CD4-positive, alpha-beta T cell treated with Interleukin-12 subunit alpha and Interleukin-12 subunit beta, for 1 hour (primary cell): ENCODE data around the gene COL18A1.

Experiments
- DNase-seq: peaks from one replicate; pipeline ENCODE4 v3.0.0-alpha.2; 2020

The COL18A1 gene

DNA sequence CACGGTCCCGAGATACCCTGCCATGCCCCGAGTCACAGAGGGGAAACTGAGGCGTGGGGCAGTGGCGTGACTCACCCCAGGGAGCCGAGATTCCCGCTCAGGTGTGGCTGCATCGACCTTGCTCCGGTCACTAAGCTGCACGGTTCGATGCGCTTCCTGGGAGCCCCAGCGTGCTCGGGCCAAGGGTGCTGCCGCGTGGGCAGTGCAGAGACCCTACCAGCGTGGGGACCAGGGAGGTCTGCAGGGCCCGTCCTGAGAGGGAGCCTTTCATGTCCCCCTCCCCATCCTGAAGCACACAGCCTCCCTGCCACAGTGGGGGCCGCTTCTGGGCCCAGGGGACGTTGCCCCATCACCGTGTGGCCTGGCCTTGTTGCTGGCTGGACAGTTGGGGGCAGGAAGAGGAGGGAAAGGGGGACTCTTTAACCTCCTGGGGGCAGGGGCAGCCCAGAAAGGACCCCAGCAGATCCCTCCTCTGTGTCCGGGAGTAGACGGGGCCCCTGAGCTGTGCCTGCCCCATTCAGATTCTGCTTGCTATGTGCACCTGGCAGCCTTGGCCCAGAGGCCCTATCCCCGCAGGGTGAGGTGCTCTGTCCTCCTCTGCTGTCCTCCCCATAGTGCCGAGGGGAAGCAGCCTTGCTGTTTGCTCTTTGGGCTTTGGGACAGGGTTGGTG lies 52.3 kb downstream of the COL18A1 start:
- no peak for DNase-seq

DNA sequence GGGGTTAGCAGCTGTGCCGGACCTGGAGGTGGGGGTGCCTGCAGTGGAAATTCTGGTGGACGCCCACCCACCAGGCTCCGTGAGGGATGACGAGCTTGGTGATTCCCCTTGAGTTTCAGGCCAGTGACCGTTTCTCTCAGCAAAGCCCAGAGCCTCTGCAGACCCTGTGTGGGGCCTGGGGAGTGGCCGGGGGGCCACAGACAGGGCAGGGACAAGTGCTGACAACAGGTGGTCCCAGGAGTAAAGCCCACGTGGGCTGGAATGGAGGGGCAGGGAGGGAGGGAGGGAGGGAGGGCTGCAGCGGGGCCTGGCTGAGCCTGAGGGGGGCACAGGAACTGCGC lies 52.8 kb downstream of the COL18A1 start:
- DNase-seq = no peak

DNA sequence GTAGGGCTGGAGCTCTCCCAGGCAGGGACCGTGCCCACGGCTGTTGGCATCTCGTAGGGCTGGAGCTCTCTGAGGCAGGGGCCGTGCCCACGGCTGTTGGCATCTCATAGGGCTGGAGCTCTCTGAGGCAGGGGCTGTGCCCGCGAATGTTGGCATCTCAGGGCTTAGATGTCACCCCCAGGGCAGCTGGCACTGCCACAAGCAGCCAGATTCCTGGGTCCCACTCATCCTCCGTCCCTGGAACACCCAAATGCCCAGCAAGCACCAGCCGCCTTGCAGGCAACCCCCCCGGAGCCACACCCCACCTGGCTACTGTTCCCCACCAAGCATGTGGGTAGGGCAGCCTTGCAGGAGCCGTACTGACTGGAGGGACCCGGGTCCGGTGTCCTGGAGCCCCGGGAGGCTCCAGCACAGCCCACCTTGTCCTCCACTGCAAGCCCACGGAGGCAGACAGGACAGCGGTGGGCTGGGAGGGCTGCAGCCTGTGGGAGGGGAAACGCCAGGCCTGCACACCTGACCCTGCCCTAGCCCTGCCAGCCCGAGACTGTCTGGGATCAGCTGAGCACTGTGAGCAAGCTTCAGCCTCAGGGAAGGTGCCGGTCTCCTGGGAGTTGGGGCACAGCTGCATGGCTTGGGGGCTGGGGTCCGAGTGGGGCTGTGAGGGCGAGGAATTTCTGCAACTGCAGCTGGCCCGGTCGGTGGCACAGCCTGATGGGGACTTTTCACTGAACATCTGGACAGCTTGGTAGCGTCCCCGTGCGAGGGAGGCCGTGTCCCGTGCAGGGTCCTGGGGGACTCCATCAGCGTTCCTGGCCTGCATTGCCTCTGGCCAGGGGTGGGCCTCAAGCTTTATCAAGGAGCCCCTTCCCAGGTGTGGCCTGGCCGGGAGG lies 53.6 kb downstream of the COL18A1 start:
- no peak for DNase-seq

DNA sequence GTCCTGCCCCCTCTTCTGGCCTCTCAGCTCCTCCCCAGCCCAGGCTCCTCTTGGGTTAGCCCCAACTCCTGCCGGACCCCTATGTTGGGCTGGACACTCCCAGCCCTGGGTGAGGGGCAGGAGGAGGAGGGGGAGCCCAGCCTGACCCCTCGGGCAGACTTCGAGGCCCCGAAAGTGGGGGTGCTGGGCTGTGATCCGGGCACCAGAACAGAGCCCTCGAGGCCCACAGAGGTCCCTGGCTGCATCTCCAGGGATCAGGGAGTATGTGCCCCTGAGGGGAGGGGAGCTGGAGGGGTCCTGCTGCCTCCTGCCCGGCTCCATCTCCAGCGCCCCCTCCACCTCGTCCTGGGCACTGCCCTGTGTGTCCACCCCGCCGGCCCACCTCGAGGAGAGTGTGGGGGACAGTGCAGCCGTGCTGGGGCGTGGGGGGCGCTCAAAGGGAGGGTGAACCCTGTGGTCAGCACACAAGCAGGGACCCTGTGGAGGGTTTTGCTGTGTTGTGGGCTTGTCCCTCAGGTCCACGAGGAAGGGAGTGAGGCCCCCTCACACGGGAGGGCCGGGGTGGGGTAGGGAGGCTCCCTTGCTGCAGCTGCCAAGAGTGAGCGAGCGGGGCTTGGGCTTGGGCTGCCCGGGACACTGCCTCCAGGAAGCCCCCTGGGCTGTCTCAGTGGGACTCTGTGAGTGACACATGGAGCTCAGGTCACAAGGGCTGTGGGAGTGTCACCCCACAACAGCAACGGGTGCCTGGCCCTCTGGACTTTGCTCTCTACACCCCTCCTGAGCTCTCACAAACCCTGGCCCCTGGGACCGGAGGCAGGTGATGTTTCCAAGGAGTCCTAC lies 54.4 kb downstream of the COL18A1 start:
- DNase-seq = no peak

DNA sequence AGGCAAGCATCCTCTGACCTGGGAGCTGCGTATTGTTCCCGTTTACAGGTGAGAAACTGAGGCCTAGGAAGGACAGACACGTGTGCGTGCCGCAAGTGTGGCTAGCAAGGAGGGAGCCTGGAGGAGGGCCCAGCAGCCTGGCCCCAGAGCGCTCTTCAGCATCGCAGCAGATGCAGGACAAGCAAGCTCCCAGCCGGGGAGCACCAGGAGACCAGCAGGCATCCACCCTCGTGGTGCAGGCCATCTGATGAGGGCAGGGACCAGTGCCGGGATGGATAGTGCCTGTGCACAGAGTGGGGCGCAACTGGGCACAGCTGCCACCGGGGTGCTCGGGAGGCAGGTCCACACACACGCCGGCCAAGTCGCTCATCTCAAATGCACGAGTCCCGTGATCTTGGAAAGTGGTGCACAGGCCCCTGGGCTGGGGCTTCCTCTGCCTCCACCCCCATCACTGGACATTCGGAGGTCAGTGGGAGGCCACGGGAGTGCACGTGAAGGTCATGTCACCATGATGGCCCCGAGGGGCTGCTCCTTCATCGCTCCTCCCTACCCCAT lies 55.1 kb downstream of the COL18A1 start:
- DNase-seq = no peak

DNA sequence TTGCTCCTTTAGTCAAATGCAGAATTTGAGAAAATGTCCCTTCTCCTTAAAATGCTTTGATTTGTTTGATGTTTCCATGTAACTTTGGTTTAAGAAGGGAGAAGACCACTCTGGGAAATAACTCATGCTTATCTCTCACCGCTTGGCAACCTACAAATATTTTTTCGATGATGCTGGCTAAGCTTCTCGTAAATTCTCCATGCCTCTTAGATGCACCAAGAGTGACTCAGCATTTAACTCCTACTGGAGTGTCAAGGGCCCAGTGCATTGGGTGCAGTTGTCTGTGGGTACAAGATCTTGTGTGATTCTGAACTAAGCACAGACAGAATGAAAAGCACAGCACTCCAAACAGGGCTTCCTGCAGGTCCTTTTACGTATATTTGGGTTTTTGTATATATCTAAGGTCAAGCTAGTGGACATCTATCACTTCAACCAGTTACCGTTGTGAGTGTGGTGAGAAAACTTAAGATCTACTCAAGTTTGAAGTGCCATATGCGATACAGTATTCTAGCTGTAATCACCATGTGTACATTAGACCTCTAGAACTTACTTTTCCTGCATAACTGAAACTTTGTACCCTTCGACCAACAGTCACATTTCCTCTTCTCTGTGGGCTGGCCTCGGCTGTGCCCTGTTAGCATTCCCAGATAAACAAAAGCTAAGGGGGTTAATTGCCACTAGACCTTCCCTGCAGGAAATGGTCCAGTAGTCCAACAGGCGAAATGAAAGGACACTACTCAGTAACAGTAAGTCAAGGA lies 55.8 kb downstream of the COL18A1 start:
- no peak for DNase-seq

DNA sequence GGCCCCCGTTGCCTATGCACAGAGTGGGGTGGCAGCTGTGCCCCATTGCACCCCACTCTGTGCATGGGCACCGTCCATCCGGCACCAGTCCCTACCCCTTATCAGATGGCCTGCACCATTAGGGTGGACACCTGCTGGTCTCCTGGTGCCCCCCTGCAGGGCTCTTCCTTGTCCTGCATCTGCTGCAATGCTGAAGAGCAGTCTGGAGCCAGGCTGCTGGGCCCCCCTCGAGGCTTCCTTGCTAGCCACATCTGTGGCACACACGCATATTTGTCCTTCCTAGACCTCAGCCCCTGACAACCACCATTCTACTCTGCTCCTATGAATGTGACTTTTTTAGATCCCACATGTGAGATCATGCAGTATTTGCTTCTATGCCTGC lies 56.4 kb downstream of the COL18A1 start:
- DNase-seq = no peak

DNA sequence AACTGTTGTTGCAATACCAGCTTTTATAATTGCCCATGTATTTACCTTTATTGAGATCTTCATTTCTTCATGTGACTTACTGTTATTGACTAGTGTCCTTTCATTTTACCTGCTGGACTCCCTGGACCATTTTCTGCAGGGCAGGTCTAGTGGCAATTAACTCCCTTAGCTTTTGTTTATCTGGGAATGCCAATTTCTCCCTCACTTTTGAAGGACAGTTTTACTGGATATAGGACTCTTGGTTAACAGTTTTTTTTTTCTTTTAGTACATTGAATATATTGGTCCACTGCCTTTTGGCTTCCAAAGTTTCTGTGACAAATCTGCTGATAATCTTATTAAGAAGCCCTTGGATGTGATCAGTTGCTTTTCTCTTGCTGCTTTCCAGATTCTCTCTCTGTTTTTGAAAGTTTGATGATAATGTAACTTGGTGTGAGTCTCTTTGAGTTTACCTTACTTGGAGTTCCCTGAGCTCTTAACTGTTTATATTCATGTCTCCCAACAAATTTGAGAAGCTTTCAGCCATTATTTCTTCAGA lies 56.9 kb downstream of the COL18A1 start:
- DNase-seq = no peak

DNA sequence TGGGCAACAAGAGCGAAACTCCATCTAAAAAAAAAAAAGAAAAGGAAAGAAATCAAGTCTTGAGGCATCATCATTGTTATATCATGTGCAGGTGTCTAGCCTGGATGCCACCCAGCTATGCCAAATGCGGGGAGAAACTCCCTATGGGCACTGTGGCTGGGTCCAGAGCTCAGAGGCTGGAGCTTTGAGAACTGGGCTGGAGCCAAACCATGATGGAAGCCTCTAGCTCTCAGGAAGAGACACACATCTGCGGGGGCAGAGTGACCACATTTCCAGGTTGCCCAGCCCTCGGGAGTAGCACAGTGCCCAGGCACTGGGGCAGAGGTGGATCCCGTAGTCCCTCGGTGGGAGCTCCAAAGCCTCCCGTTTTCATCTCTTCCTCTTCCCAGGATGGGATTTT lies 58.9 kb downstream of the COL18A1 start:
- DNase-seq = no peak

DNA sequence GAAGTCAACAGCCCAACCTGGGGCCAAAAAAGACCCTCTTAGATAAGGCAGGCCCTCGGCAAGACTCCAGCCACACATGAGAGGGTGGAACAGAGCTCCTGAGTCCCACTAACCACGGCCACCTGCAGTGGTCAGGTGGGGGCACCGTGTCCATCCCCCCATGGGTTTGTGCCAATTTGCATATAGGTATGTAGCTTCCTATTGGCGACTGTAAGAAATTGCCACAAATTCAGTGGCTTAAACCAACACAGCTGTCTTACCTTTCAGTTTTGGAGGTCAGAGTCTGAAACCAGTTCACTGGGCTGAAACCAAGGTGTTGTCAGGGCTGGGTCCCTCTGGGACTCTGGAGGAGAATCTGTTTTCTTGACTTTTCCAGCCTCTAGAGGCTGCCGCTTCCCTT lies 59.3 kb downstream of the COL18A1 start:
- DNase-seq = no peak

DNA sequence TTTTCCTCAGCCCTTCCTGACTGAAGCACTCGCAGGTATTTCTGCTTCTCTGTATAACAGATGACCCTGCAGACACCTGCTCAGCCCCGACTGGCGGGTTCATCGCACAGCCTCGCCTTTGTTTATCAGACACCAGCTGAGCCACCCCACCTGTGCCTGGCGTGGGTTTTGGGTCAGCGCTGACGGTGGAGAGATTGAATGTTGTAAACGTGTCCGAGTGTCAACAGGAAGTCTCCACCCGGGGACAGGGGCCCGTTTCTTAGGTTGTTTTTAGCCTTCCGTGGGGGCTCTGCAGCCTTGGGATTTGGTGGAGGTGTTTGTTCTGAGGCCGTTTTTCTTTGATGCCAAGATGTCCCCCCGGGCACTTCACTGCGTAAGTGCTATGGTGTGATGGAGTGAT lies 60.1 kb downstream of the COL18A1 start:
- DNase-seq = no peak

DNA sequence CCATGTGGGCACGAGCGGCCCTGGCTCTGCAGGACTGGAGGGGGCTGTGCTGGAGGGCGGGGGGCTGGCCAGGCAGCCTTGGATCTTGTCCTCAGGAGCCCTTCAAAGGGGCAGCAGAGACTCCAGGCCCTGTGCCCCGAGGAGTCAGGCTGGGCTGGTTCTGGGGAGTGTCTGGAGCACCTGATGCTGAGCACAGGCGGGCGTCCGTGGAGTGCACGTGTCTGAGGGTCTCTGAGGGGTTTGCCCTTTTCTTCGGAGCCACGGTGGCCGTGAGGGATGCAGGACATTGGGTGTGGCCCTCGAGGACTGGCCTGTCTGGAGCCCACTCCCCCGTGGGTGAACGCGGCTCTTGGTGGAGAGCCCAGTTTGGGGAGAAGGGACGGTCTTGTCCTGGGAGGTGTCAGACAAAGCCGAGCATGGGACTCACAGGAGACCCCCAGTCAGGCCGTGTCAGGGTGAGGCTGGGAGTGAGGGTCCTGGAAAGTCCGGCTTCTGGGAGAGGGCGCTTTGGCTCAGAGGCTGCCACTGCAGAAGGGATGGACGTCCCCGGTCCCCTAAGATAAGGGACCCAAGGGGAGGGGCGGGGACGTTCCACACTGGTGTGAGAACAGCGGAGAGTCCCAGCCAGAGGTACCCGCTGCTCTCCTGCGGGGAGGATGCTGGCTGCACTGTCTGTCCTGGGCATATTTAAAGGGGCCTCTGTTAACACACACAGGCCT lies 60.8 kb downstream of the COL18A1 start:
- DNase-seq = no peak

DNA sequence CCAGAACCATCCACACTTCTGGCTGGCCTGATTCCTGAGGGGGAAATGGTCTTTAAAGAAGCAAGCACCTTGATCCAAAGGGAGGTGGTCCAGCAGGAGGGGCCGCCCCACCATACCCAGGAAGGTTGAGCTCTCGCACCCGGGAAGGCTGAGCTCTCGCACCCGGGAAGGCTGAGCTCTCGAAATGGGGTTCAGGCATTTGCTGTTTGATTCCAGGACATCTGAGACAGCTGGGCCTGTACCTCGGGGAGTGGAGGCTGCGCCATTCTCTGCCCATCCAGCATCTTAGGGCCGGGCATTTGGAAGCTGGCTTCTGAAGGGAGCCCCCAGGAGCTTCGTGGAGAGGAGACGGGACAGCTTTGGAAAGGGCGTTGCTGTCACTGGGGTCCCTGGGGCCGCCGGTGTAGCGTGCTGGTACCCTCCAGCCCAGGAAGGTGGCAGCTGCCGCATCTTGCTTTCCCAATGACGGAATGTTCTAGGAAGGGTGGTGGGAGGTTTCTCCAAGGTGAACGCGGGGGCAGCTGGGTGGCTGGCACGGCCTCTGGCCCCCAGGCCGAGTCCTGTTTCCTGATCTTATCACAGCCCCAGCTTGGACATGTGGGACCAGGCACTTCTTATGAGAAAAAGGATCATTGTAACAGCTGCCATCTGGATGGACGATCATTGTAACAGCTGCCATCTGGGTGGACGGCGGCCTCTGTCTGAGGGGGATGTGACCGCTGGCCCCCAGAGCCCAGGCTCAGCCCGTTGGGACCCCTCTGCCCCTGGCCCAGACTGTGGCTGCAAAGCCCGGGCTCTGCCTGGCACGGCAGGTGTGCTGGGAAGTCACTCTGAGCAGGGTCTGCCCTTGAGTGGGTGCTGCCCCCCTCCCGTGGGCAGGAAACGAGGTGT lies 61.6 kb downstream of the COL18A1 start:
- no peak for DNase-seq

DNA sequence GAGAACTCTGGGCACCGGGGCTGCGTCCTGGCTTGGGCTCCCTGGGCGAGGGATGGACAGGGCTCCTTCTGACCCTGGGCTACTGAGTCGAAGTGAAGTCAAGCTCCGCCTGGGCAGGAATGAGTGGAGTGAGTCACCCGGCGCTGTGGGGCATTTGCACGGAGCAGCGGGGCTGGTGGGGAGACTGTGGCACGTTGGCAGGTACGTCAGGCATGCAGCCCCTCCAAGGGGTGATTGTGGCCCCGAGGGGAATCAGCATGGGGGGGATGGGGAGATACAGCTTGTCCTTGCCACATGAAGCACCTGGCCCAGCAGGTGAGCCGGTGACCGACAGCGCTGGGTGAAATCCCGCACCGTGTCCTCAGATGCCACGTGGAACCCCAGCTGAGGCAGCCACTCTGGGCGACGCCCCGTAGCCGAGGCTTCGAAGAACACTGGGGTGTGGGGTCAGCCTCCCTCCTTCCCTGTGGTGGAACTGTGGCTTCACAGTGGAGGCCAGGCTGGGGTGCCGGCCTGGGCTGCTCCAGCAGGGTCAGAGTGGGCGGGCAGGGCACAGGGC lies 62.3 kb downstream of the COL18A1 start:
- no peak for DNase-seq

DNA sequence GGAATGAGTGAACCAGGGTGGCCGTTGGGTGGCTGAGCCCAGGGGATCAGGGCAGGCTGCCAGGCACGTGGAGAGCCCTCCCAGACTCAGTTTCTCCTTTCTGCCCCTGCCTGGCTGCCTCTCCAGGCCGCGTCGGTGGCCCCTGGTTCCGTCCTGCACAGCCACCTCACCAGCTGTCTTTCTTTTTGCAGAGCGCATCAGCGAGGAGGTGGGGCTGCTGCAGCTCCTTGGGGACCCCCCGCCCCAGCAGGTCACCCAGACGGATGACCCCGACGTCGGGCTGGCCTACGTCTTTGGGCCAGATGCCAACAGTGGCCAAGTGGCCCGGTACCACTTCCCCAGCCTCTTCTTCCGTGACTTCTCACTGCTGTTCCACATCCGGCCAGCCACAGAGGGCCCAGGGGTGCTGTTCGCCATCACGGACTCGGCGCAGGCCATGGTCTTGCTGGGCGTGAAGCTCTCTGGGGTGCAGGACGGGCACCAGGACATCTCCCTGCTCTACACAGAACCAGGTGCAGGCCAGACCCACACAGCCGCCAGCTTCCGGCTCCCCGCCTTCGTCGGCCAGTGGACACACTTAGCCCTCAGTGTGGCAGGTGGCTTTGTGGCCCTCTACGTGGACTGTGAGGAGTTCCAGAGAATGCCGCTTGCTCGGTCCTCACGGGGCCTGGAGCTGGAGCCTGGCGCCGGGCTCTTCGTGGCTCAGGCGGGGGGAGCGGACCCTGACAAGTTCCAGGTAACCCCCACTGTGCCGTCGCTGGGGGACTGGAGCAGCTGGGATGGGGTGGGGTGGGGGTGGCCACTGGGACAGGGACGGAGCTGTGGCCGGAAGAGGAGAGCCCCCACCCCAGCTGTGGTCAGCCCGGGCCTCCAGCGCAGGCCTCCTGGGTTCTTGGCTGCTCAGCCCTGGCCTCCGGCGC lies 63.3 kb downstream of the COL18A1 start:
- DNase-seq = no peak

DNA sequence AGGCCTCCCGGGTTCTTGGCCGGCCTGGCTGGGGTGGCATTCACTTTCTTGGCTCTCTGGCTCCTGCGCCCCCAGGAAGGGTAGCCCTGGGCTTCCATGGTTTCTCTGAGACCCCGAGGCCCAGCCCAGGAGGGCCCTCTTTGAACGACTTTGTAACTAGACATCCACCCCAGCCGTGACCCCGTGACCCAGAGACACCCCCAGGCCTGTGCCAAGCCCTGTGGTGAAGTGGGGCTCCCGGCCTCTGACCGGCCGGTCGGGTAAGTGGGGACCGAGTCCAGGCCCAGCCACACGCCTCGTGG lies 64.0 kb downstream of the COL18A1 start:
- no peak for DNase-seq

DNA sequence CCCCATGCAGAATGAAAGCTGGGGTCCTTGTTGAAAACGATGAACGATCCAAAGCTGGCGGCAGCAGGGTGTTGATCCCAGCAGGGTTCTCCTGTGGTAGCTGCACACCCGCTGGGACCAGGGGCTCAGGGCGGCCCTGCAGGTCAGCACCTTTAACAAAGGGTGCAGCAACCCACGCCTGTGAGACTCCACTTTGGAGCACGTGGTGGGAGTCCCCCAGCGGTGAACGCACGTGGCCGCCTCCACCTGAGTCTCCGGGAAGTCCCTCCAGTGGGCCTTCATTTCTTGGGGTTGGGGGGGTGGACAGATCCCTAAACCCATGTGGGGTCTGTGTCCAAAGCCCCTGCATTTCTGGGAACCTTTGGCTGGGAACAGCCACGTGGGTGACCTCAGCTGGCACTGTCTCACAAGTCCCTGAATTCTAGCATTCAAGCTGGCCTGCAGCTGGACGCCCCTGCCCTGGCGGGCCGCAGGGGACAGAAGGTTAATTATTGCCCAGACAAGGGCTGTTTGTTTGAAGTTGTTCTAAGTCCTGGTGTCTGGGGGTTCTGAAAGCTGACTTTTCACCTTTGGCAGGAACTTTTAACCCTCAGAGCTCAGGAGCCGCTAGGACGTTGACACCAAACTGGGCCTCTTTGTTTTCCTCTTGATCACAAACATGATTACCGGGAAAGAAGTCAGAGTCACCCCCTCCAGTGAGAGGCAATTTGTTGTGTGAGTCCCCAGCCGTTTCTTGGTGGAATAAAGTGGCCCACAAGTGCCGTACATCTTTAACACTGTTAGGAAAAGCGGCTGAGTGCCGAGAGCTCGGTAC lies 64.5 kb downstream of the COL18A1 start:
- DNase-seq = no peak

DNA sequence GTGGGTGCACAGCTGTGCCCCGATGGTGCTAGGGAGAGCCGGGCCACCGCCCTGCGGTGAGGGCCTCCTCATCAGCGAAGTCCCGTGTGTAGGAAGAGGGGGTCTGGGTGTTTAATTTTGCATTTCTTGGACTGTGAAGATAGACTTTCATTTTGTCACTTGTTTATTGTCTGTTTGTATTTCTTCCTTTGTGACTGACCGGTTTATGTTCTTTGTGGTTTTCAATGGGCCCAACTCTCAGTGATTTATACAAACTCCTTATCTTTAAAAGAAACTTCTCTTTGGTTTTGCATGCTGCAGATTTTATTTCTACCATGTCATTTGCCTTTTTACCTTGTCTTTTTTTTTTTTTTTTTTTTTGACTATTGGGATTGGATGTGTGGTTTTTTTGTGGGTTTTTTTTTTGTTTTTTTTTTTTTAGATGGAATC lies 65.1 kb downstream of the COL18A1 start:
- no peak for DNase-seq
